ENCODE data around the gene SPRYD7.

DNA sequence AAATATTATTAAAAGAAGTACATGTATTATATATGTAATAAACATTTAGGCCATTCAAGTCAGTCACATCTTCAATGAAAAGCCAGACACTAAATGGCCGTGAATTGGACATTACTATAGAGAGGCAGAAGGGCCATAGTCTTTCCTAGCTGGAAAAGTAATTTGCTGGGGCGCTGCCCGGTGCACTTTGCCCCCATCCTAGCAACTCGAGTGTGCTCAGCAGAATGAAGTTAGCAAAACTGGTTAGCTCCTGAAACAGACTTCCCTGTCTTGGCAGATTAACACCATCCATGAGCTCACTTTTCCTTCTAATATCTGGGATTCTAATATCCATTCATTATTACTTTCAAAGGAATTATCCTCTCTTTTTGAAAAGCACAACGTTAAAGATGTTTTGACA is 2.8 kb upstream of the SPRYD7 start:
- TF ChIP-seq, protein P1, sequence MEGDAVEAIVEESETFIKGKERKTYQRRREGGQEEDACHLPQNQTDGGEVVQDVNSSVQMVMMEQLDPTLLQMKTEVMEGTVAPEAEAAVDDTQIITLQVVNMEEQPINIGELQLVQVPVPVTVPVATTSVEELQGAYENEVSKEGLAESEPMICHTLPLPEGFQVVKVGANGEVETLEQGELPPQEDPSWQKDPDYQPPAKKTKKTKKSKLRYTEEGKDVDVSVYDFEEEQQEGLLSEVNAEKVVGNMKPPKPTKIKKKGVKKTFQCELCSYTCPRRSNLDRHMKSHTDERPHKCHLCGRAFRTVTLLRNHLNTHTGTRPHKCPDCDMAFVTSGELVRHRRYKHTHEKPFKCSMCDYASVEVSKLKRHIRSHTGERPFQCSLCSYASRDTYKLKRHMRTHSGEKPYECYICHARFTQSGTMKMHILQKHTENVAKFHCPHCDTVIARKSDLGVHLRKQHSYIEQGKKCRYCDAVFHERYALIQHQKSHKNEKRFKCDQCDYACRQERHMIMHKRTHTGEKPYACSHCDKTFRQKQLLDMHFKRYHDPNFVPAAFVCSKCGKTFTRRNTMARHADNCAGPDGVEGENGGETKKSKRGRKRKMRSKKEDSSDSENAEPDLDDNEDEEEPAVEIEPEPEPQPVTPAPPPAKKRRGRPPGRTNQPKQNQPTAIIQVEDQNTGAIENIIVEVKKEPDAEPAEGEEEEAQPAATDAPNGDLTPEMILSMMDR (IDR thresholded peaks at IDR 0.05) = no peak
- TF ChIP-seq POLR2AphosphoS5 (IDR thresholded peaks at IDR 0.05) = peak in 2 of 3 donors; percentile 59 to 70
